ENCODE data around the gene SUGCT. TPM values are rescaled to one million over a fixed set of nuclear protein-coding genes. Genes with fewer than 3 reads are reported as not detected.

Gene SUGCT
- total and polyA plus RNA-seq, 2 of the 8 experiments (the other 6 are each of a cell fraction or from before 2014, with no cell fraction given): 2.8 to 5.4 TPM

DNA sequence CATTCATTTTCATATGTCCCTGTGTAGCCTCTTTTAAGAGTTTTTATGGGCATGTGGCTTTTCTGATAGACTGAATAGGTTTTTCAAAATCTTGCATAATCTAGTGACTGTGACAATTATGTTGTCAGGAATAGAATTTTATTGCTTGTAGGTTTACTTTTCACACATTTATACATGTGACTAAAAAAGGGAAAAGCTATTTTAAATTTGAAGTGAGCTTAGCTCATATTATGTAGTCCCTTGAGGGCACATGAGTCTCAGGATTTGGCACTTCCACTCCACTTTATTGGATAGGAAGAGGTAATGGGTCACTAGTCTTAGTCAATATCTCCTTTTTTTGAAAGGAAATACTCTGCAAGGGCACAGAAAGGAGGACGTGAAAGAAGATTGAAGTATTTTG is 247.3 kb downstream of the SUGCT start (continued):
- TF ChIP-seq, protein P1, sequence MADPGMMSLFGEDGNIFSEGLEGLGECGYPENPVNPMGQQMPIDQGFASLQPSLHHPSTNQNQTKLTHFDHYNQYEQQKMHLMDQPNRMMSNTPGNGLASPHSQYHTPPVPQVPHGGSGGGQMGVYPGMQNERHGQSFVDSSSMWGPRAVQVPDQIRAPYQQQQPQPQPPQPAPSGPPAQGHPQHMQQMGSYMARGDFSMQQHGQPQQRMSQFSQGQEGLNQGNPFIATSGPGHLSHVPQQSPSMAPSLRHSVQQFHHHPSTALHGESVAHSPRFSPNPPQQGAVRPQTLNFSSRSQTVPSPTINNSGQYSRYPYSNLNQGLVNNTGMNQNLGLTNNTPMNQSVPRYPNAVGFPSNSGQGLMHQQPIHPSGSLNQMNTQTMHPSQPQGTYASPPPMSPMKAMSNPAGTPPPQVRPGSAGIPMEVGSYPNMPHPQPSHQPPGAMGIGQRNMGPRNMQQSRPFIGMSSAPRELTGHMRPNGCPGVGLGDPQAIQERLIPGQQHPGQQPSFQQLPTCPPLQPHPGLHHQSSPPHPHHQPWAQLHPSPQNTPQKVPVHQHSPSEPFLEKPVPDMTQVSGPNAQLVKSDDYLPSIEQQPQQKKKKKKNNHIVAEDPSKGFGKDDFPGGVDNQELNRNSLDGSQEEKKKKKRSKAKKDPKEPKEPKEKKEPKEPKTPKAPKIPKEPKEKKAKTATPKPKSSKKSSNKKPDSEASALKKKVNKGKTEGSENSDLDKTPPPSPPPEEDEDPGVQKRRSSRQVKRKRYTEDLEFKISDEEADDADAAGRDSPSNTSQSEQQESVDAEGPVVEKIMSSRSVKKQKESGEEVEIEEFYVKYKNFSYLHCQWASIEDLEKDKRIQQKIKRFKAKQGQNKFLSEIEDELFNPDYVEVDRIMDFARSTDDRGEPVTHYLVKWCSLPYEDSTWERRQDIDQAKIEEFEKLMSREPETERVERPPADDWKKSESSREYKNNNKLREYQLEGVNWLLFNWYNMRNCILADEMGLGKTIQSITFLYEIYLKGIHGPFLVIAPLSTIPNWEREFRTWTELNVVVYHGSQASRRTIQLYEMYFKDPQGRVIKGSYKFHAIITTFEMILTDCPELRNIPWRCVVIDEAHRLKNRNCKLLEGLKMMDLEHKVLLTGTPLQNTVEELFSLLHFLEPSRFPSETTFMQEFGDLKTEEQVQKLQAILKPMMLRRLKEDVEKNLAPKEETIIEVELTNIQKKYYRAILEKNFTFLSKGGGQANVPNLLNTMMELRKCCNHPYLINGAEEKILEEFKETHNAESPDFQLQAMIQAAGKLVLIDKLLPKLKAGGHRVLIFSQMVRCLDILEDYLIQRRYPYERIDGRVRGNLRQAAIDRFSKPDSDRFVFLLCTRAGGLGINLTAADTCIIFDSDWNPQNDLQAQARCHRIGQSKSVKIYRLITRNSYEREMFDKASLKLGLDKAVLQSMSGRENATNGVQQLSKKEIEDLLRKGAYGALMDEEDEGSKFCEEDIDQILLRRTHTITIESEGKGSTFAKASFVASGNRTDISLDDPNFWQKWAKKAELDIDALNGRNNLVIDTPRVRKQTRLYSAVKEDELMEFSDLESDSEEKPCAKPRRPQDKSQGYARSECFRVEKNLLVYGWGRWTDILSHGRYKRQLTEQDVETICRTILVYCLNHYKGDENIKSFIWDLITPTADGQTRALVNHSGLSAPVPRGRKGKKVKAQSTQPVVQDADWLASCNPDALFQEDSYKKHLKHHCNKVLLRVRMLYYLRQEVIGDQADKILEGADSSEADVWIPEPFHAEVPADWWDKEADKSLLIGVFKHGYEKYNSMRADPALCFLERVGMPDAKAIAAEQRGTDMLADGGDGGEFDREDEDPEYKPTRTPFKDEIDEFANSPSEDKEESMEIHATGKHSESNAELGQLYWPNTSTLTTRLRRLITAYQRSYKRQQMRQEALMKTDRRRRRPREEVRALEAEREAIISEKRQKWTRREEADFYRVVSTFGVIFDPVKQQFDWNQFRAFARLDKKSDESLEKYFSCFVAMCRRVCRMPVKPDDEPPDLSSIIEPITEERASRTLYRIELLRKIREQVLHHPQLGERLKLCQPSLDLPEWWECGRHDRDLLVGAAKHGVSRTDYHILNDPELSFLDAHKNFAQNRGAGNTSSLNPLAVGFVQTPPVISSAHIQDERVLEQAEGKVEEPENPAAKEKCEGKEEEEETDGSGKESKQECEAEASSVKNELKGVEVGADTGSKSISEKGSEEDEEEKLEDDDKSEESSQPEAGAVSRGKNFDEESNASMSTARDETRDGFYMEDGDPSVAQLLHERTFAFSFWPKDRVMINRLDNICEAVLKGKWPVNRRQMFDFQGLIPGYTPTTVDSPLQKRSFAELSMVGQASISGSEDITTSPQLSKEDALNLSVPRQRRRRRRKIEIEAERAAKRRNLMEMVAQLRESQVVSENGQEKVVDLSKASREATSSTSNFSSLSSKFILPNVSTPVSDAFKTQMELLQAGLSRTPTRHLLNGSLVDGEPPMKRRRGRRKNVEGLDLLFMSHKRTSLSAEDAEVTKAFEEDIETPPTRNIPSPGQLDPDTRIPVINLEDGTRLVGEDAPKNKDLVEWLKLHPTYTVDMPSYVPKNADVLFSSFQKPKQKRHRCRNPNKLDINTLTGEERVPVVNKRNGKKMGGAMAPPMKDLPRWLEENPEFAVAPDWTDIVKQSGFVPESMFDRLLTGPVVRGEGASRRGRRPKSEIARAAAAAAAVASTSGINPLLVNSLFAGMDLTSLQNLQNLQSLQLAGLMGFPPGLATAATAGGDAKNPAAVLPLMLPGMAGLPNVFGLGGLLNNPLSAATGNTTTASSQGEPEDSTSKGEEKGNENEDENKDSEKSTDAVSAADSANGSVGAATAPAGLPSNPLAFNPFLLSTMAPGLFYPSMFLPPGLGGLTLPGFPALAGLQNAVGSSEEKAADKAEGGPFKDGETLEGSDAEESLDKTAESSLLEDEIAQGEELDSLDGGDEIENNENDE (IDR thresholded peaks at IDR 0.05; ENCODE audit: insufficient replicate concordance, low read length): no peak
- TF ChIP-seq SIX5 (IDR thresholded peaks at IDR 0.05; ENCODE audit: low read depth, low read length) (no peak), CBX5 (IDR thresholded peaks at IDR 0.05; ENCODE audit: low read depth, low read length) (no peak), BACH1 (IDR thresholded peaks at IDR 0.05; ENCODE audit: low read length) (no peak), CEBPB (IDR thresholded peaks at IDR 0.05; ENCODE audit: low read depth, low read length) (no peak)
